Thyroid gland (tissue), 4 donors: Measurements from ENCODE around the gene WFDC1.

Experiments
- POLR2A ChIP-seq, 2 donors: fragments of 450-650 bp; IDR thresholded peaks; one replicate each; pipeline ENCODE4 v1.6.1; 2017; ENCODE audit warnings: antibody characterized with exemption in 2 of 2, mild to moderate bottlenecking in 2 of 2, moderate library complexity in 1 of 2
- TF ChIP-seq, protein P1 (sequence below), 6 experiments: fragments of 200-600 bp in 3 of 6; fragments of 450-650 bp in 3 of 6; sonication (generic) in 3 of 6; IDR thresholded peaks; one replicate each; pipeline ENCODE4 v1.5.1; 2016 to 2019; ENCODE audit warnings: antibody characterized with exemption in 6 of 6, mild to moderate bottlenecking in 2 of 6, inconsistent platforms in 1 of 6, moderate library complexity in 1 of 6

DNA sequence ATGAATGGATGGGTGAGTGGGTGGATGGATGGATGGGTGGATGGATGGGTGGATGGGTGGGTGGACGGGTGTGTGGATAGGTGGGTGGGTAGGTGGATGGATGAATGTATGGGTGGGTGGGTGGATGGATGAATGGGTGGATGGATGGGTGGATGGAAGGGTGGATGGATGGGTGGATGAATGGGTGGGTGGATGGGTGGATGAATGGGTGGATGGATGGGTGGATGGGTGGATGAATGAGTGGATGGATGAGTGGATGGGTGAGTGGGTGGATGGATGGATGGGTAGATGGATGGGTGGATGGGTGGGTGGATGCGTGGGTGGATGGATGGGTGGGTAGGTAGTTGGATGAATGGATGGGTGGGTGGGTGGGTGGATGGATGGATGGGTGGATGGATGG lies 60.5 kb downstream of the WFDC1 start:
- TF ChIP-seq, protein P1, sequence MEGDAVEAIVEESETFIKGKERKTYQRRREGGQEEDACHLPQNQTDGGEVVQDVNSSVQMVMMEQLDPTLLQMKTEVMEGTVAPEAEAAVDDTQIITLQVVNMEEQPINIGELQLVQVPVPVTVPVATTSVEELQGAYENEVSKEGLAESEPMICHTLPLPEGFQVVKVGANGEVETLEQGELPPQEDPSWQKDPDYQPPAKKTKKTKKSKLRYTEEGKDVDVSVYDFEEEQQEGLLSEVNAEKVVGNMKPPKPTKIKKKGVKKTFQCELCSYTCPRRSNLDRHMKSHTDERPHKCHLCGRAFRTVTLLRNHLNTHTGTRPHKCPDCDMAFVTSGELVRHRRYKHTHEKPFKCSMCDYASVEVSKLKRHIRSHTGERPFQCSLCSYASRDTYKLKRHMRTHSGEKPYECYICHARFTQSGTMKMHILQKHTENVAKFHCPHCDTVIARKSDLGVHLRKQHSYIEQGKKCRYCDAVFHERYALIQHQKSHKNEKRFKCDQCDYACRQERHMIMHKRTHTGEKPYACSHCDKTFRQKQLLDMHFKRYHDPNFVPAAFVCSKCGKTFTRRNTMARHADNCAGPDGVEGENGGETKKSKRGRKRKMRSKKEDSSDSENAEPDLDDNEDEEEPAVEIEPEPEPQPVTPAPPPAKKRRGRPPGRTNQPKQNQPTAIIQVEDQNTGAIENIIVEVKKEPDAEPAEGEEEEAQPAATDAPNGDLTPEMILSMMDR (IDR thresholded peaks at IDR 0.05): no peak
- no peak for TF ChIP-seq POLR2A (IDR thresholded peaks at IDR 0.05)
